HG03378 (cell line): ENCODE results near the gene DUS1L.

Experiments
- ATAC-seq: cut with Tn5 transposase; IDR thresholded peaks from one replicate; pipeline ENCODE4 v1.9.1; 2021; ENCODE audit warnings: mild to moderate bottlenecking, moderate library complexity; ENCODE audit not compliant: unreplicated experiment

DUS1L gene

GRCh38 chr17:82016061-82016874, 49.3 kb downstream of the DUS1L start:
- no peak for ATAC-seq

- no peak for ATAC-seq
Measured at GRCh38 chr17:82015311-82015971, 50.2 kb downstream of the DUS1L start.

GRCh38 chr17:82014971-82015310, 50.7 kb downstream of the DUS1L start:
- no peak for ATAC-seq

- no peak for ATAC-seq
Measured at GRCh38 chr17:82014432-82014831, 51.2 kb downstream of the DUS1L start.

- ATAC-seq: no peak
Measured at GRCh38 chr17:82013772-82014321, 51.8 kb downstream of the DUS1L start.

- ATAC-seq: no peak
Measured at GRCh38 chr17:82013341-82013740, 52.3 kb downstream of the DUS1L start.

- ATAC-seq: no peak
Measured at GRCh38 chr17:82012640-82013295, 52.8 kb downstream of the DUS1L start.

GRCh38 chr17:82012261-82012639, 53.4 kb downstream of the DUS1L start:
- no peak for ATAC-seq

- no peak for ATAC-seq
Measured at GRCh38 chr17:82011617-82012187, 53.9 kb downstream of the DUS1L start.

GRCh38 chr17:82010575-82011525, 54.8 kb downstream of the DUS1L start:
- no peak for ATAC-seq

- no peak for ATAC-seq
Measured at GRCh38 chr17:82009413-82009812, 56.2 kb downstream of the DUS1L start.

GRCh38 chr17:82008941-82009405, 56.6 kb downstream of the DUS1L start:
- ATAC-seq: no peak

- no peak for ATAC-seq
Measured at GRCh38 chr17:82008258-82008940, 57.2 kb downstream of the DUS1L start.
